Upper lobe of left lung (tissue), 6 donors: ENCODE measurements around the gene WFDC2. TPM values are rescaled to one million over a fixed set of nuclear protein-coding genes. Genes with fewer than 3 reads are reported as not detected.

Experiments
- ATAC-seq, 2 donors: fragments of 200-7000 bp; cut with Tn5 transposase; one replicate each; pipeline ENCODE4 v1.9.1; 2022; ENCODE audit warnings: mild to moderate bottlenecking in 2 of 2, moderate library complexity in 2 of 2; ENCODE audit not compliant: low FRiP score in 2 of 2
- DNase-seq, 2 donors: peaks; one replicate each; pipeline ENCODE4 v3.0.0-alpha.2; 2019 to 2020
- H3K27ac ChIP-seq, 4 donors: fragments of 200-600 bp; sonication (generic); one replicate each; pipeline ENCODE4 v1.5.1; 2016 to 2019
- H3K27me3 ChIP-seq, 4 donors: fragments of 200-600 bp; sonication (generic); one replicate each; pipeline ENCODE4 v1.5.1; 2017 to 2019
- H3K36me3 ChIP-seq, 4 donors: fragments of 200-600 bp; sonication (generic); one replicate each; pipeline ENCODE4 v1.5.1; 2016 to 2019
- H3K4me1 ChIP-seq, 4 donors: fragments of 200-600 bp; sonication (generic); one replicate each; pipeline ENCODE4 v1.5.1; 2018 to 2019
- H3K4me3 ChIP-seq, 4 donors: fragments of 200-600 bp; sonication (generic); one replicate each; pipeline ENCODE4 v1.5.1; 2017 to 2019; ENCODE audit warnings: mild to moderate bottlenecking in 2 of 4, moderate library complexity in 1 of 4
- H3K9me3 ChIP-seq, 4 donors: fragments of 200-600 bp; sonication (generic); one replicate each; pipeline ENCODE4 v1.5.1; 2018 to 2019
- CTCF ChIP-seq, 6 experiments: fragments of 450-650 bp in 4 of 6; fragments of 200-600 bp in 2 of 6; sonication (generic) in 2 of 6; IDR thresholded peaks; one replicate each; pipeline ENCODE4 v1.5.1; 2016 to 2019; ENCODE audit warnings: antibody characterized with exemption in 6 of 6
- EP300 ChIP-seq, 4 donors: sonication (generic); formaldehyde crosslinking; IDR thresholded peaks; one replicate each; pipeline ENCODE4 v1.5.1; 2017; ENCODE audit warnings: antibody characterized with exemption in 4 of 4, control low read depth in 2 of 4
- POLR2A ChIP-seq, 4 donors: fragments of 450-650 bp; IDR thresholded peaks; one replicate each; pipeline ENCODE4 v1.5.1; 2016 to 2017; ENCODE audit warnings: antibody characterized with exemption in 4 of 4, mild to moderate bottlenecking in 2 of 4
- POLR2AphosphoS5 ChIP-seq, 2 donors: sonication (generic); formaldehyde crosslinking; IDR thresholded peaks; one replicate each; pipeline ENCODE4 v1.5.1; 2017; ENCODE audit warnings: antibody characterized with exemption in 2 of 2
- WGBS, 2 donors: methylation state at CpG; one replicate each; pipeline ENCODE4 v1.1.5; 2017 to 2018; 5-methylcytosine and 5-hydroxymethylcytosine counted together
- total RNA-seq, 6 donors: library from RNA; depleted of rRNA in 4 of 6; stranded (reverse); fragments of >200 nt in 4 of 6; gene quantifications; one replicate each; pipeline versions ENCODE4 v1.1.0 to v1.2.1, GENCODE V29; 2016 to 2021
- donor health status: DM: no; HTN: no; CAD: no; lungs with moderate emphysema.
- donor health status: DM: no; HTN: yes; CAD: no; lungs with severe emphysema.

Gene WFDC2
- total RNA-seq, 6 donors from 2014 or later, result 91.7 to 163 (median 135) TPM

GRCh38 chr20:45433316-45433715 lies 36.2 kb upstream of the WFDC2 start:
- TF ChIP-seq CTCF (IDR thresholded peaks at IDR 0.05), result no peak
- peak in 1 of 2 donors; percentile 24 for TF ChIP-seq POLR2AphosphoS5 (IDR thresholded peaks at IDR 0.05)
- no peaks in the 10 kb centered on the region for H3K36me3 ChIP-seq
- no peaks in the 10 kb centered on the region for H3K27me3 ChIP-seq
- no peaks in the 10 kb centered on the region for H3K9me3 ChIP-seq
- 68 to 75% methylated on average over 3 of the region's 3 CpGs for WGBS, 2 donors
- no peak overlapping the region for H3K4me3 ChIP-seq
- DNase-seq (no peak), ATAC-seq (no peak)
- H3K4me1 ChIP-seq, result peaks cover 0 to 12% (median 4%) of the 10 kb centered on the region in 4 donors
- H3K27ac ChIP-seq, result no peak overlapping the region

- H3K4me3 ChIP-seq, result no peak overlapping the region
- TF ChIP-seq POLR2A (IDR thresholded peaks at IDR 0.05) (no peak), POLR2AphosphoS5 (IDR thresholded peaks at IDR 0.05) (no peak), CTCF (IDR thresholded peaks at IDR 0.05) (no peak), EP300 (IDR thresholded peaks at IDR 0.05) (no peak)
- H3K4me1 ChIP-seq, result peaks cover 0 to 12% (median 4%) of the 10 kb centered on the region in 4 donors
- no peaks in the 10 kb centered on the region for H3K9me3 ChIP-seq
- no peaks in the 10 kb centered on the region for H3K27me3 ChIP-seq
- H3K27ac ChIP-seq, result no peak overlapping the region
- ATAC-seq (no peak), DNase-seq (no peak)
- WGBS, 2 donors, result 94 to 97% methylated on average over 4 of the region's 4 CpGs
- H3K36me3 ChIP-seq, result no peaks in the 10 kb centered on the region
Observed at GRCh38 chr20:45433976-45434375, 35.6 kb upstream of the WFDC2 start.

- Histone ChIP-seq H3K4me3 (peak overlapping the region in 3 of 4 donors; percentile 50 to 61 (median 56)), H3K27ac (peak overlapping the region; percentile 60 to 86 (median 76)), H3K27me3 (no peaks in the 10 kb centered on the region), H3K4me1 (peaks cover 0 to 12% (median 4%) of the 10 kb centered on the region in 4 donors), H3K36me3 (no peaks in the 10 kb centered on the region), H3K9me3 (no peaks in the 10 kb centered on the region)
- peak; percentile 98 to 99 for ATAC-seq
- DNase-seq, result peak; percentile 94 to 95
- peak; percentile 18 to 62 for TF ChIP-seq POLR2AphosphoS5 (IDR thresholded peaks at IDR 0.05)
- no peak for TF ChIP-seq EP300 (IDR thresholded peaks at IDR 0.05)
- peak; percentile 93 to 99 (median 98) for TF ChIP-seq CTCF (IDR thresholded peaks at IDR 0.05)
- TF ChIP-seq POLR2A (IDR thresholded peaks at IDR 0.05), result peak in 2 of 4 donors; percentile 21 to 34
- WGBS, 2 donors, result 15 to 23% methylated on average over 12 to 22 of the region's 33 CpGs
Observed at GRCh38 chr20:45436732-45437485, 32.6 kb upstream of the WFDC2 start.

GRCh38 chr20:45440424-45440823 lies 29.1 kb upstream of the WFDC2 start:
- no peak for DNase-seq
- WGBS, 2 donors, result 70 to 78% methylated on average over 3 of the region's 3 CpGs
- Histone ChIP-seq H3K27me3 (no peaks in the 10 kb centered on the region), H3K36me3 (no peaks in the 10 kb centered on the region), H3K4me1 (peaks cover 0 to 12% (median 4%) of the 10 kb centered on the region in 4 donors), H3K27ac (no peak overlapping the region), H3K4me3 (no peak overlapping the region), H3K9me3 (no peaks in the 10 kb centered on the region)
- ATAC-seq, result no peak
- TF ChIP-seq POLR2AphosphoS5 (IDR thresholded peaks at IDR 0.05) (no peak), EP300 (IDR thresholded peaks at IDR 0.05) (no peak)

GRCh38 chr20:45440891-45441685 lies 28.5 kb upstream of the WFDC2 start:
- WGBS, 2 donors, result 69 to 75% methylated on average over 5 of the region's 5 CpGs
- TF ChIP-seq CTCF (IDR thresholded peaks at IDR 0.05), result no peak
- TF ChIP-seq POLR2AphosphoS5 (IDR thresholded peaks at IDR 0.05), result no peak
- Histone ChIP-seq H3K4me1 (peaks cover 0 to 12% (median 4%) of the 10 kb centered on the region in 4 donors), H3K4me3 (no peak overlapping the region), H3K27ac (no peak overlapping the region), H3K36me3 (no peaks in the 10 kb centered on the region), H3K9me3 (no peaks in the 10 kb centered on the region), H3K27me3 (no peaks in the 10 kb centered on the region)
- no peak for DNase-seq
- ATAC-seq, result no peak
